ENCODE measurements around the gene FN1. TPM values are rescaled to one million over a fixed set of nuclear protein-coding genes. Genes with fewer than 3 reads are reported as not detected.

FN1 gene
- total RNA-seq, 1 donor = 18,025 TPM

GRCh38 chr2:215368493-215368809 lies 67.4 kb downstream of the FN1 start:
- H4K20me1 ChIP-seq (ENCODE audit: insufficient read depth, low read length) = peaks cover 56% of the 10 kb centered on the region
- H3K4me2 ChIP-seq (ENCODE audit: insufficient read depth, low read length) = no peak overlapping the region
- no peak for DNase-seq (ENCODE audit: insufficient read length, low spot score, missing footprints)
- H3K27me3 ChIP-seq (ENCODE audit: insufficient read depth, low read length) = no peaks in the 10 kb centered on the region
- peak overlapping the region; percentile 65 for H3K27ac ChIP-seq (ENCODE audit: low read depth, low read length)
- H3K4me1 ChIP-seq (ENCODE audit: insufficient read depth, low read length) = peaks cover 14% of the 10 kb centered on the region
- no peak for TF ChIP-seq CTCF (IDR thresholded peaks at IDR 0.05; ENCODE audit: extremely low read depth, low read depth, low read length)
- no peak overlapping the region for H2AFZ ChIP-seq (ENCODE audit: low read length)
- no peaks in the 10 kb centered on the region for H3K79me2 ChIP-seq (ENCODE audit: insufficient read depth, low read length)
- H3K36me3 ChIP-seq (ENCODE audit: insufficient read depth, low read length) = peaks cover 99% of the 10 kb centered on the region
- H3K9me3 ChIP-seq (ENCODE audit: low read depth, low read length) = no peaks in the 10 kb centered on the region
- no peak overlapping the region for H3K4me3 ChIP-seq (ENCODE audit: insufficient read depth, low read length)

DNA sequence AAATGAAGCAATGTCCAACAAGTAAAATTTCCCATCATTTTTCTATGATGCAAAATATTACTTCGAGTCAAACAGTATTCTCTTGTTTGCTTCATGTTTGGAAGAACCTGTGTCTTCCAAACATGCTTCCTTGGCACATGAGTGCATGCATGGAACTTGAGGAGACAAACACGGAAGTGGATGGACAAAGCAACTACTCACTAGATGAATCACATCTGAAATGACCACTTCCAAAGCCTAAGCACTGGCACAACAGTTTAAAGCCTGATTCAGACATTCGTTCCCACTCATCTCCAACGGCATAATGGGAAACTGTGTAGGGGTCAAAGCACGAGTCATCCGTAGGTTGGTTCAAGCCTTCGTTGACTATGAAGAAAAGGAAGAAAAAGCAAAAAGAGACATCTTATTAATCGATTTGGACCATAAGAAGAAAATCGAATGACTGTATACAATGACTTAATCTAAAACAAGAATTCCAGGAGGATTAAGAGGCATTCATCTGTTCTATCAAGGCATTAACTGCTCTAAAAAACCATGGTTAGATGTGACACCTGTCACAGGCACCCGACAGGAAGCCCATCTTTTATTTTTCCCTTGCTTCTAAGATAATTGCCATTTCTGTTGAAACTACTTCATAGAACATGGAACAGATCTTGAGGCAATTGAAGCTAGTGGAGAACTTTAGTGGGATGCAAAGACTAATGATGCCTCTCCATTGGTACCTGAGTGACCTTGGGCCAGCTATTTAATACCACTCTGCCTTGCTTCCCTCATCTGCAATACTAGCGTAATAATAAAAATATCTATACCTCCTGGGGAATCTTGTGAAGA lies 68.0 kb downstream of the FN1 start:
- peaks cover 59% of the 10 kb centered on the region for H4K20me1 ChIP-seq (ENCODE audit: insufficient read depth, low read length)
- TF ChIP-seq CTCF (IDR thresholded peaks at IDR 0.05; ENCODE audit: extremely low read depth, low read depth, low read length) = no peak
- no peak overlapping the region for H3K4me3 ChIP-seq (ENCODE audit: insufficient read depth, low read length)
- peak overlapping the region; percentile 65 for H3K27ac ChIP-seq (ENCODE audit: low read depth, low read length)
- DNase-seq (ENCODE audit: insufficient read length, low spot score, missing footprints) = peak; percentile 26
- no peak overlapping the region for H3K4me2 ChIP-seq (ENCODE audit: insufficient read depth, low read length)
- H3K79me2 ChIP-seq (ENCODE audit: insufficient read depth, low read length) = no peaks in the 10 kb centered on the region
- peaks cover 14% of the 10 kb centered on the region for H3K4me1 ChIP-seq (ENCODE audit: insufficient read depth, low read length)
- no peaks in the 10 kb centered on the region for H3K27me3 ChIP-seq (ENCODE audit: insufficient read depth, low read length)
- peaks cover 99% of the 10 kb centered on the region for H3K36me3 ChIP-seq (ENCODE audit: insufficient read depth, low read length)
- no peak overlapping the region for H2AFZ ChIP-seq (ENCODE audit: low read length)
- H3K9me3 ChIP-seq (ENCODE audit: low read depth, low read length) = no peaks in the 10 kb centered on the region

DNA sequence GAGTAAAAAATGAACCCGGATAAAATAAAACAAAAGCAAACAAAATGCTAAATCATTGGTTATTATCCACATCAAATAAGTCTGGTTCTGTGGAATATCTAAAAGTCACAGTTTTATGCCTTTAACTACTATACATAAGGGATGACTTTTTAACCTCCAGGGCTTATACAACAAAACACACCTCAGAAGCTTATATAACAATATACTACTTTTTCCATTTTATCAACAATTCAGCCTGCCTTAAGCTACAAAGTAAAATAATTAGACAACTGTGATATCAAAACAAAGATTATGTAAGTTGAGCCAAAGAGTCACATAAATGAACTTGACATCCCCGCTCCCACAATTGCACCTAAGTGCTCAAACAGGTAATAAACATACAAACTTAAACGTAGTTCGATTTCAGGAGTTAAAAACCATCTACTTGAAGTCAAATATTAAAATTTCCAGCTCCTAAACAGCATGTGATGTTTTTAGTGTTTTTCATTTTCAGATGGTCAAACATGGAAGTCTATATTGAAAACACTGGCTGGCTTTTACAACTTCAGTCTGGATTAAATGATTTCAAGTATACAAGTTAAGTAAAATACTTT lies 69.3 kb downstream of the FN1 start:
- no peak overlapping the region for H3K4me2 ChIP-seq (ENCODE audit: insufficient read depth, low read length)
- no peaks in the 10 kb centered on the region for H3K9me3 ChIP-seq (ENCODE audit: low read depth, low read length)
- peaks cover 99% of the 10 kb centered on the region for H3K36me3 ChIP-seq (ENCODE audit: insufficient read depth, low read length)
- no peaks in the 10 kb centered on the region for H3K27me3 ChIP-seq (ENCODE audit: insufficient read depth, low read length)
- no peak overlapping the region for H2AFZ ChIP-seq (ENCODE audit: low read length)
- H3K27ac ChIP-seq (ENCODE audit: low read depth, low read length) = no peak overlapping the region
- H3K4me3 ChIP-seq (ENCODE audit: insufficient read depth, low read length) = no peak overlapping the region
- TF ChIP-seq CTCF (IDR thresholded peaks at IDR 0.05; ENCODE audit: extremely low read depth, low read depth, low read length) = no peak
- H3K79me2 ChIP-seq (ENCODE audit: insufficient read depth, low read length) = no peaks in the 10 kb centered on the region
- H4K20me1 ChIP-seq (ENCODE audit: insufficient read depth, low read length) = peaks cover 65% of the 10 kb centered on the region
- H3K4me1 ChIP-seq (ENCODE audit: insufficient read depth, low read length) = peaks cover 8% of the 10 kb centered on the region
- DNase-seq (ENCODE audit: insufficient read length, low spot score, missing footprints) = no peak

DNA sequence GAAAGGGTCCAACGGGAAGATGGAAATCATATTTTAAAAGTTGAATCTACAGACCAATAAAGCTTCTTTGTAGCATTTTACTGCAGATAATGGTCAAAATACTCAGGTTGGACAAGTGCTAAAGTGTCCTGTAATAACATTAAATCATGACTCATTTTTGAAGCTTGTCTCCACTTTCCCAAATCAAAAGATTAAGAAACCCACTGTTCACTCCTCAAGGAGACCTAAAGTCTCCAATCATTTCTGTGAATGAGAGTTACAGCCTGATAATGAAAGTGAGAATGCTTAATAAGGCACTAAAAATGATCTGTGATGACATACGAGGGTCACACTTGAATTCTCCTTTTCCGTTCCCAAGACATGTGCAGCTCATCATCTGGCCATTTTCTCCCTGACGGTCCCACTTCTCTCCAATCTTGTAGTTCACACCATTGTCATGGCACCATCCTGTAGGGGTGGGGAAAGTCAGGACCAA lies 70.6 kb downstream of the FN1 start:
- Histone ChIP-seq H3K9me3 (ENCODE audit: low read depth, low read length) (no peaks in the 10 kb centered on the region), H3K4me3 (ENCODE audit: insufficient read depth, low read length) (no peak overlapping the region), H3K4me1 (ENCODE audit: insufficient read depth, low read length) (peaks cover 6% of the 10 kb centered on the region), H3K27ac (ENCODE audit: low read depth, low read length) (peak overlapping the region; percentile 63), H3K27me3 (ENCODE audit: insufficient read depth, low read length) (no peaks in the 10 kb centered on the region), H3K79me2 (ENCODE audit: insufficient read depth, low read length) (no peaks in the 10 kb centered on the region), H2AFZ (ENCODE audit: low read length) (no peak overlapping the region), H4K20me1 (ENCODE audit: insufficient read depth, low read length) (peaks cover 64% of the 10 kb centered on the region), H3K36me3 (ENCODE audit: insufficient read depth, low read length) (peaks cover 100% of the 10 kb centered on the region), H3K4me2 (ENCODE audit: insufficient read depth, low read length) (no peak overlapping the region)
- no peak for TF ChIP-seq CTCF (IDR thresholded peaks at IDR 0.05; ENCODE audit: extremely low read depth, low read depth, low read length)
- DNase-seq (ENCODE audit: insufficient read length, low spot score, missing footprints) = no peak
